ENCODE measurements around the gene CRB1.
"Not testable (repeated sequence)": the region's sequence is repeated elsewhere in the genome, so short reads cannot be mapped to it uniquely, and the experiment has no call there.

CRB1 gene

DNA sequence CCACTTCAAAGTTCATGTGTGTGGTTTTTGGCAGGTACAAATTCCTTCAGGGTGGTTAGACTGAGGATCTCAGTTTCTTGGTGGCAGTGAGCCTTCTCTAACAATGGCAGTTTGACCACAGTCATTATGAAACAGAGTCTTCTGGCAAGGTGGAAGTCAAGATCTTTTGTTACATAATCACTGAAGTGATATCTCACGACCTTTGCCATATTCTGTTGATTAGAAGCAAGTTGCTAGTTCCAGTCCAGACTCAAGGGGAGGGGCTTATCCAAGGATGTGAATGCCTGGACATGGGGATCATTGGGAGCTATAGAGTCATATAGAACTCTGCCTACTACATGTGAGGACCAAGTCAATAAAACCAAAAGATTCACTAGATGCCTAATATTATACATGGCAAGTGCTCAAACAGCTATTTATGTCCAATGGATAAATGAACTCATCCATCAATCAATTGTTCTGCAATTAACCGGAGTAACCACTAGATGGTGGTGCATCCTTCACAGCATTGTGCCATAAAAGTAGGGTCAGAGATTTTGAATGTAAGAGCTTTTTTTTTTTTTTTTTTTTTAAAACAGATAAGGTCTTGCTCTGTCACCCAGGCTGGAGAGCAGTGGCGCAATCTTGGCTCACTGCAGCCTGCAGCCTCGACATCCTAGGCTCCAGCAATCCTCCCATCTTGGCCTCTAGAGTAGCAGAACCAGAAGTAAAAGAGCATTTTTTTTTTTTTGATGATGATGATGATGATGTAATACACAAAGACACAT lies 131.9 kb downstream of the CRB1 start:
- DNase-seq (ENCODE audit: low read depth), result no peak

DNA sequence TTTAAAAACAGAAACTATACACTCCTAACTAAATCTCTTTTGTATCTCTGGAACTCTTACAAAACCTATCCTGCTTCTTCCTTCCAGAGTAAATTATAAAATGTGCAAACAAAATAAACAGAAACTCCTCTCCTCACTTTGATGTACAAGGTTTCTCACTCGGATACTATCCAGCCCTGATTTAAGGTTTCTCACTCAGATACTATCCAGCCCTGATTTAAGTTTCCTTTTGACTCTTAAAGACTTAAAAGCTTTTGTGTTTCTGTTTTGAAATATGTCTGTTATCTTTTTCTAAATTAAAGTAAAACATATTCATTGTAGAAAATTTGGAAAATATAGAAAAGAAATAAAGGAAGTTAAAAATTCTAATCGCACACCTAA lies 132.5 kb downstream of the CRB1 start:
- DNase-seq (ENCODE audit: low read depth), result no peak

DNA sequence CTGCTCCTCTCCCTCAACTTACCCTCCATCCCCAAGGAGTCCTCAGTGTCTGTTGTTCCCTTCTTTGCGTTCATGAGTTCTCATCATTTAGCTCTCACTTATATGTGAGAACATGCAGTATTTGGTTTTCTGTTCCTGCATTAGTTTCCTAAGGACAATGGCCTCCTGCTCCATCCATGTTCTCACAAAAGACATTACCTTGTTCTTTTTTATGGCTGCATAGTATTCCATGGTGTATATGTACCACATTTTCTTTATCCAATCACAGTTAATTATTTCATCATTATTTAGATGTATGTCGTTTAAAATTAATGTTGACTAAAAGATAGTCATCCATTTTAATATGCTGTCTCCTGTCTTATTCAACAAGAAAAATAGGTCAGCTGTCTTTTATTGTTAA lies 134.1 kb downstream of the CRB1 start:
- no peak for DNase-seq (ENCODE audit: low read depth)

GRCh38 chr1:197404774-197405173 lies 136.7 kb downstream of the CRB1 start:
- DNase-seq (ENCODE audit: low read depth), result not testable (repeated sequence)

DNA sequence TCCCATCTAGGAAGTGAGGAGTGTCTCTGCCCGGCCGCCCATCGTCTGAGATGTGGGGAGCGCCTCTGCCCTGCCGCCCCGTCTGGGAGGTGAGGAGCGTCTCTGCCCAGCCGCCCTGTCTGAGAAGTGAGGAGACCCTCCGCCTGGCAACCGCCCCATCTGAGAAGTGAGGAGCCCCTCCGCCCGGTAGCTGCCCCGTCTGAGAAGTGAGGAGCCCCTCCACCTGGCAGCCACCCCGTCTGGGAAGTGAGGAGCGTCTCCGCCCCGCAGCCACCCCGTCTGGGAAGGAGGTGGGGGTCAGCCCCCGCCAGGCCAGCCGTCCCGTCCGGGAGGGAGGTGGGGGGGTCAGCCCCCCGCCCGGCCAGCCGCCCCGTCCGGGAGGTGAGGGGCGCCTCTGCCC lies 137.6 kb downstream of the CRB1 start:
- DNase-seq (ENCODE audit: low read depth), result not testable (repeated sequence)

- DNase-seq (ENCODE audit: low read depth), result no peak
Observed at GRCh38 chr1:197413564-197413963, 145.5 kb downstream of the CRB1 start.

DNA sequence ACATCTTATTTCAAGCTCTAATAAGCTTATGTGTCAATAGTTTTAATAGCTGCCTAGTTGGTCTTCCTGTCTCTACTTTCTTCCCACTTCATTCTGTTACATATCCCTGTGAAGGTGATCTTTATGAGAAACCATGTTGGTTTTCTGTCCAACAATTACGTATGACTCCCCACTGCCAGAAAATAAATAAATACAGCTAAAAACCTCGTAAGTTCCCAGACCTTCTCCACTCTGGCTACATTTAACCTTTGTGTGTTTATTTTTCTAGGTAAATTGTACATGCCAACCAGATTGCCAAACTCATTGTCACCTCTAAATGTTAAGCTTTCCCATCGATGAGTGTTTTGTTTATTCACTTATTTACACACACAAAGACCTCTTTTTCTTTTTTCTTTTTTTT lies 147.2 kb downstream of the CRB1 start:
- DNase-seq (ENCODE audit: low read depth), result no peak

DNA sequence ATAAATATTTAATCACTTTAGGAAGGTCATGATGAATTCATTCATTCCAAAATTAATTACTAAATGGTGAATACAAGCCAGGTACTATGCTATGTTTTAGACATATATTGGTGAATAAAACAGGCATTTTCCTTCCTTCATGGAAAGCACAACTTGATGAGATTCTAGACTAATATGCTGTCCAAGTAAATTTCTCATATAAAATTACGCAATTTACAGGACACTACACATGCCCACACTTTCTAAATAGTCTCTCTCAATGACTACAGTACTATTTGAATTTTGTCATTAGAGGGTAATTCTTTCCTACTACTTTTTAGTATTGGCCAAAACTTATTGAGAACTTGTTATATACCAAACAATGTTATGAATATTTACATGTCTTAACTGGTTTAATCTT lies 150.6 kb downstream of the CRB1 start:
- DNase-seq (ENCODE audit: low read depth), result no peak

- no peak for DNase-seq (ENCODE audit: low read depth)
Observed at GRCh38 chr1:197422993-197423392, 154.9 kb downstream of the CRB1 start.

- no peak for DNase-seq (ENCODE audit: low read depth)
Observed at GRCh38 chr1:197424380-197424779, 156.3 kb downstream of the CRB1 start.

- DNase-seq (ENCODE audit: low read depth), result no peak
Observed at GRCh38 chr1:197429372-197429771, 161.3 kb downstream of the CRB1 start.

- DNase-seq (ENCODE audit: low read depth), result no peak
Observed at GRCh38 chr1:197435224-197435623, 167.2 kb downstream of the CRB1 start.

GRCh38 chr1:197437601-197438000 lies 169.5 kb downstream of the CRB1 start:
- no peak for DNase-seq (ENCODE audit: low read depth)

DNA sequence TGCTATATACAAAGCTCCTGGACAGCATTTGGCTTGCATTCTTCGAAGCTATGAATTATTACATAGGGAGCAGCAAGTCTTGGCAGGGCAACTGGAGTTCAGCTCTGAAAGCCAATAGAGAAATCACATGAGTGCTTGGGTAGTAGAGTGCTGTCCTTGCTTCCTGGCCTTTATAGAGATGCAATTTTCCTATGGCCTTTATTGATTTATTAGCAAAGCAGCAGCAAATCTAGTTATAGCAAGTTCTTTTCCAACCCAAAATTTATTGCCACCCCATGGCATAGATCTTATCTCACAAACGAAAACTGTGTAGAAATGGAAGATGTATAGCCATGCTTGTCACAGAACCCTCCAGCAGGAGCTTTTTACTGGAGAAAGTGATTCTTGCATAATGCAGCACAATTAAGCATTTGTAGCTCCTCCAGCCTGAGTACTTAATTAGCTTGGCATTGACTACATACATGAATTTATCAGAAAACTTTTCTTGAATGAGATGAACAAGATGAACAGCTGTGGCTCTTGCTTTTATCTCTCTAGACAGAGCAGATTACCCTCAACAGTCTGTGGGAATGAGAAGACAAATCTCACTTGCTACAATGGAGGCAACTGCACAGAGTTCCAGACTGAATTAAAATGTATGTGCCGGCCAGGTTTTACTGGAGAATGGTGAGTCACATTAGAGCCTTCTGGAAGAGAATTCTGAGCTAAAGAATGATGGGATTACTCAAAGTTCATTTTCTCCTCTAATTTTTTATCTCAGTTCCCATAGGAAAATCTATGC lies 170.1 kb downstream of the CRB1 start:
- DNase-seq (ENCODE audit: low read depth), result no peak

GRCh38 chr1:197439708-197440280 lies 171.7 kb downstream of the CRB1 start:
- no peak for DNase-seq (ENCODE audit: low read depth)

DNA sequence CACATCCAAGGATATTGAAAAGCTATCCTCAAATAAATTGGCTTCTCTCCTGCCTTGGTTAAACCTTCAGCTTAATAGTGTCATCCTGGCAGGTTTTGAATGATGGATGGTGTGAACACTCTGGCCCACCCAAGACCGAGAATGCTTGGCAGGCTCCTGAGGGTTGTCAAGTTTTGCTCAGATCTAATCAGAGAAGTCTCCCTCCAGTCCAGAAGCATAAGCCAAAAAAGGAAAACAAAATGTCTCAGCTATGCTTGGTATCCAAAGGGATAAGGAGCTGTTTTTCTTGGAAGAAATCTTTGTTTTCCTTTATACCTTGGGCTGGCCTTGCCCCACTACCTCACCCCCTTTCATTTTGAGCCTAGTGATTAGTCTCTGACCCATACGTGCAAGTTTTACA lies 172.7 kb downstream of the CRB1 start:
- no peak for DNase-seq (ENCODE audit: low read depth)

DNA sequence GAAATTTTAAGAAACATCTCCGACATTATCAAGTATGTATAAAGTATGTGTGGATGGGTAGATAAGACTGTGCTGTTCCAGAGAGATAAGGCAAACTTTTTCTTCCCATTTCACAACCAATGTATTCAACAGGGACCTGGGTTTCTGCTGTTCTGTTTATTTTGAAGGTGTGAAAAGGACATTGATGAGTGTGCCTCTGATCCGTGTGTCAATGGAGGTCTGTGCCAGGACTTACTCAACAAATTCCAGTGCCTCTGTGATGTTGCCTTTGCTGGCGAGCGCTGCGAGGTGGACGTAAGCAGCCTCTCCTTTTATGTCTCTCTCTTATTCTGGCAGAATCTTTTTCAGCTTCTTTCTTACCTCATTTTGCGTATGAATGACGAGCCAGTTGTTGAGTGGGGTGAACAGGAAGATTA lies 174.0 kb downstream of the CRB1 start:
- DNase-seq (ENCODE audit: low read depth), result no peak

- DNase-seq (ENCODE audit: low read depth), result no peak
Observed at GRCh38 chr1:197444755-197445154, 176.7 kb downstream of the CRB1 start.

DNA sequence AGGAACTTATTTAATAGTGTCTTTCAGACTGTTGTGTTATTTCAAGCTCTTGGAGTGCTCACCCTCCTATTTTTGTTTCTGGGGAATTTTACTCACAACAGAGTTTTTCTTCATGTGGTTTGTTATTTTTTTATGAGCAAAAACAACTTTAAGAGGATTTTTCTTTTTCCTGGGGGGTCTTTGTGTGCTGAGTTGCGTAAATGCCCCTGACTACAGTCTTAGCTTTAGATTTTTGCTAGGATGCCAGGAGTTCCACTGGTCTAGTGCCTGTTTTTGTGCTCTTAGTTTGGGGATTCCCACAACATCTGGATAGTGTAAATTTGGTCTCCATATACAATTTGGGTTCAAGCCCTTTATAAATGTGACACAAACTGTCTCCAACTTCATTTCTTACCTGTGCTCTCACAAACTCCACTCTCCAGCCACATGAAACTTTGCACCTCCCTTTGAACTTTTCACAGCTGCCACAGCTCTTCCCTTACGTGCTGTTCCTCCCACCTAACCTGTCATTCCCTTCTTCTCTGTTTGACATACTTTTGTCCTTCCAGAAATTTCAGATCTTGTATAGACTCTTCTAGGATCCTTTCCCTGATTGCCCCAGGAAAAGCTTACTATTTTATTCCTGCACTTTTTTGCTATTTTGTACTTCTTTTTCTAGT lies 180.2 kb downstream of the CRB1 start:
- DNase-seq (ENCODE audit: low read depth), result no peak

DNA sequence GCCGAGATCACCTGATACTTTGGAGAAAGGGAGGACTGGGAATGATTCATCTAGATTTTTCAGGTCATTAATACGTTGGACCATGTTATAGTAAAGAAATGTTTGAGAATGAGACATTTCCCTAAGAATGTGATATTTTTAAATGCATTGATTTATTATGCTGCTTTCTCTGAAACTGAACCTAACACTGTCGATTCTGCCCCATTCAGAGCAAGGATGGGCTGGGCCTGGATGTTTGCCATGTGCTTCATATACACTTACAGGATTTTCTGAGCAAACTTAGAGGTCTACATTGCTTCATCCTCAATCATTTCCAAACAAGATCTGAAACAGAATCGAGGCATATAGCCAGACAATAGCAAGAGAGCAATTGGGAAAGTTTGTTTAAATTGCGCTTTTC lies 183.3 kb downstream of the CRB1 start:
- DNase-seq (ENCODE audit: low read depth), result no peak

GRCh38 chr1:197453376-197454058 lies 185.5 kb downstream of the CRB1 start:
- no peak for DNase-seq (ENCODE audit: low read depth)

DNA sequence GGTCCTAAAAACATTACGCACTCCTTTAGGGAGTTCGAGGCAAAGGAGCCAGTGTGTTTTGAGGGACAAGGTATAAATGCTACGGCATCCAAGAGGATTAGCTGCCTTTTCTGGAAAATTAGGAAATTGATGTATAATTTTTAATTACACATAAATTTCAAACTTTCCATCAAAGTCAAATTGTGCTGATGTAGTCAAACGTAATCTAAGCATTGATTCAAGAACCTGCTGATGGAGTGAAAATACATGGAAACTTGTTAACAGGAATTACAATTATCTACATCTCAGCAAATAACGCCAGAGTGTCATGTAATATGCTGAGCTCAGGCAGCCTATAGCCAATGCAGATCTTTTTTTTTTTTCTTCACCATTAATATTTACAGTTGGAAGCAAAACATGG lies 194.5 kb downstream of the CRB1 start:
- DNase-seq (ENCODE audit: low read depth), result no peak
